GM18870 (cell line): Measurements from ENCODE around the gene SHC2.
"Not testable (repeated sequence)": the region's sequence is repeated elsewhere in the genome, so short reads cannot be mapped to it uniquely, and the experiment has no call there.

Experiments
- ATAC-seq: cut with Tn5 transposase; IDR thresholded peaks from one replicate; pipeline ENCODE4 v1.9.1; 2021; ENCODE audit warnings: moderate library complexity; ENCODE audit not compliant: unreplicated experiment

Gene SHC2

GRCh38 chr19:470701-471100 lies 9.9 kb upstream of the SHC2 start:
- ATAC-seq: no peak

GRCh38 chr19:469833-470232 lies 9.0 kb upstream of the SHC2 start:
- ATAC-seq: no peak

- no peak for ATAC-seq
These were observed 7.9 kb upstream of the SHC2 start for GRCh38 chr19:468587-469256.

GRCh38 chr19:467554-467953 lies 6.7 kb upstream of the SHC2 start:
- ATAC-seq: no peak

GRCh38 chr19:465056-465816 lies 4.4 kb upstream of the SHC2 start:
- no peak for ATAC-seq

- ATAC-seq: no peak
These were observed 3.3 kb upstream of the SHC2 start for GRCh38 chr19:464208-464545.

- ATAC-seq: no peak
These were observed 2.8 kb upstream of the SHC2 start for GRCh38 chr19:463483-464207.

GRCh38 chr19:461721-462551 lies 1.1 kb upstream of the SHC2 start:
- no peak for ATAC-seq

- no peak for ATAC-seq
These were observed 915 bp downstream of the SHC2 start for GRCh38 chr19:459724-460511.

- no peak for ATAC-seq
These were observed 2.5 kb downstream of the SHC2 start for GRCh38 chr19:458091-459042.

- no peak for ATAC-seq
These were observed 3.2 kb downstream of the SHC2 start for GRCh38 chr19:457636-458035.

GRCh38 chr19:456547-457110 lies 4.2 kb downstream of the SHC2 start:
- no peak for ATAC-seq

GRCh38 chr19:455851-456546 lies 4.8 kb downstream of the SHC2 start:
- no peak for ATAC-seq

- ATAC-seq: no peak
These were observed 5.7 kb downstream of the SHC2 start for GRCh38 chr19:455031-455705.

- ATAC-seq: no peak
These were observed 7.2 kb downstream of the SHC2 start for GRCh38 chr19:453606-454005.

GRCh38 chr19:452829-453228 lies 8.0 kb downstream of the SHC2 start:
- no peak for ATAC-seq

GRCh38 chr19:450912-451481 lies 9.8 kb downstream of the SHC2 start:
- not testable (repeated sequence) for ATAC-seq
